ENCODE data around the gene PROM1. TPM values are rescaled to one million over a fixed set of nuclear protein-coding genes. Genes with fewer than 3 reads are reported as not detected.

The PROM1 gene
- total RNA-seq, 1 experiment from 2014 or later: 17.7 TPM

DNA sequence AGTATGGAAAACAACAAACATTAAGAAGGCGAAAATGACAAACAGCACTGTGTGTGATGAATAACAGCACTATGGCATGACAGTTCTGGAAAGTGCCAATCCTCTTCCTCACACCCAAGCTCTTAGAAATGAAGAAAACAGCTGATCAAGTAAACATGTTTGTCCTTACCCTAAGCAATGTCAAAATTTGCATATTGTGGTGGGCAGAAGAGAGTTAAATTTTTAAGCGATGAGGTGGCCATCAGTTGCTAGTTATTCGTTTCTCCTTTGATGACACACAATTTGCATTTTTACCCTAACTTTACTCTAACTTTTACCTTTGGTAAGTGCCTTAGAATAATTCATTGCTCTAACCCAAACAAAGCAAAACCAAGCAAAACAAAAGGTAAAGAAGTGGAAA lies 8.8 kb downstream of the PROM1 start:
- TF ChIP-seq SP1 (IDR thresholded peaks at IDR 0.05; ENCODE audit: low read depth) (no peak), EZH2phosphoT487 (IDR thresholded peaks at IDR 0.05; ENCODE audit: borderline replicate concordance) (no peak), ZFX (IDR thresholded peaks at IDR 0.05) (no peak), JUND (IDR thresholded peaks at IDR 0.05) (no peak), CBX3 (IDR thresholded peaks at IDR 0.05; ENCODE audit: low read depth) (no peak), EZH2 (IDR thresholded peaks at IDR 0.05) (no peak), POLR2A (IDR thresholded peaks at IDR 0.05; ENCODE audit: borderline replicate concordance, extremely low read depth, insufficient read depth, insufficient read length) (no peak)
- TF ChIP-seq, protein P1, sequence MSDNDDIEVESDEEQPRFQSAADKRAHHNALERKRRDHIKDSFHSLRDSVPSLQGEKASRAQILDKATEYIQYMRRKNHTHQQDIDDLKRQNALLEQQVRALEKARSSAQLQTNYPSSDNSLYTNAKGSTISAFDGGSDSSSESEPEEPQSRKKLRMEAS (IDR thresholded peaks at IDR 0.05): no peak
- TF ChIP-seq, protein P2, sequence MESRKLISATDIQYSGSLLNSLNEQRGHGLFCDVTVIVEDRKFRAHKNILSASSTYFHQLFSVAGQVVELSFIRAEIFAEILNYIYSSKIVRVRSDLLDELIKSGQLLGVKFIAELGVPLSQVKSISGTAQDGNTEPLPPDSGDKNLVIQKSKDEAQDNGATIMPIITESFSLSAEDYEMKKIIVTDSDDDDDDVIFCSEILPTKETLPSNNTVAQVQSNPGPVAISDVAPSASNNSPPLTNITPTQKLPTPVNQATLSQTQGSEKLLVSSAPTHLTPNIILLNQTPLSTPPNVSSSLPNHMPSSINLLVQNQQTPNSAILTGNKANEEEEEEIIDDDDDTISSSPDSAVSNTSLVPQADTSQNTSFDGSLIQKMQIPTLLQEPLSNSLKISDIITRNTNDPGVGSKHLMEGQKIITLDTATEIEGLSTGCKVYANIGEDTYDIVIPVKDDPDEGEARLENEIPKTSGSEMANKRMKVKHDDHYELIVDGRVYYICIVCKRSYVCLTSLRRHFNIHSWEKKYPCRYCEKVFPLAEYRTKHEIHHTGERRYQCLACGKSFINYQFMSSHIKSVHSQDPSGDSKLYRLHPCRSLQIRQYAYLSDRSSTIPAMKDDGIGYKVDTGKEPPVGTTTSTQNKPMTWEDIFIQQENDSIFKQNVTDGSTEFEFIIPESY (IDR thresholded peaks at IDR 0.05; ENCODE audit: extremely low read depth, insufficient replicate concordance, low read length): no peak
- Histone ChIP-seq H3K4me2 (ENCODE audit: low read length) (no peak overlapping the region), H3K9me2 (ENCODE audit: insufficient read depth) (no peaks in the 10 kb centered on the region), H3K4me1 (ENCODE audit: control insufficient read depth in 1 of 2, insufficient read depth in 2 of 2, low read length in 2 of 2) (no peaks in the 10 kb centered on the region), H3K4me3 (replicated peaks in 1 of 2; ENCODE audit: low read depth in 1 of 2, low read length in 2 of 2) (no peak overlapping the region), H4K20me1 (ENCODE audit: insufficient read depth) (no peaks in the 10 kb centered on the region), H3K9me3 (ENCODE audit: control insufficient read depth in 1 of 2, insufficient read depth in 1 of 2, low read depth in 1 of 2, low read length in 2 of 2) (no peaks in the 10 kb centered on the region), H3K36me3 (ENCODE audit: control insufficient read depth in 1 of 2, insufficient read depth in 2 of 2, low read length in 2 of 2) (no peaks in the 10 kb centered on the region), H2AFZ (ENCODE audit: low read depth, low read length, poor library complexity, severe bottlenecking) (no peak overlapping the region), H3K79me2 (ENCODE audit: insufficient read depth, low read length) (no peaks in the 10 kb centered on the region), H3K27ac (ENCODE audit: low read depth, low read length) (no peak overlapping the region), H3K27me3 (ENCODE audit: insufficient read depth, low read length) (no peaks in the 10 kb centered on the region), H3K9ac (ENCODE audit: low read length) (no peak overlapping the region)
- DNase-seq (ENCODE audit: low read depth, low spot score) (no peak), ATAC-seq (no peak)
- RAD21 ChIA-PET (ENCODE audit: low non-redundant PET in 1 of 2, low total read pairs in 2 of 2, uncharacterized antibody in 2 of 2, unreplicated experiment in 2 of 2): no interaction called here
- no TSS peak for BruUV-seq (replicated peaks)
- intact Hi-C loops (cut with micrococcal nuclease): no loop called here
- POLR2A ChIA-PET: no interaction called here
- CTCF ChIA-PET: no interaction called here

DNA sequence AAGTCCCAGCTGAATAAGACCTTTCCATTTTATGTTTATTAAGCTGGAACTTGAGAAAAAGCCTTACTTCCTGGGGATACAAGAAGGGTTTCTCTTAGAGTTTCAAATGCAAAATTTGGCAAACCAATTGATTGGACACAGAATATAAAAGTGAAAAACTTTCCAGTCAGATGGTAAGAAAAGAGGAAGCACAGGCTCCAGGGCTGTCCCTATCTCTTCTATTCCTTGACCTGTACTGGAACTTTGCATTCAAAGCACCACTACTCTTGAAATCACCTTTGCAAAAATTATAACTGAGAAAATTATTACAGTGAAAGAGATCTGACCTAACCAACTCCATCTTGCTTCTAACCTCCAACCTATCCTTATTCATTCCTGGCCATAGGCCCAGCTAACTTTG lies 11.7 kb downstream of the PROM1 start:
- ChIA-PET POLR2A (no interaction called here), CTCF (no interaction called here), RAD21 (ENCODE audit: low non-redundant PET in 1 of 2, low total read pairs in 2 of 2, uncharacterized antibody in 2 of 2, unreplicated experiment in 2 of 2) (no interaction called here)
- Histone ChIP-seq H3K4me1 (ENCODE audit: control insufficient read depth in 1 of 2, insufficient read depth in 2 of 2, low read length in 2 of 2) (peaks cover 0 to 11% of the 10 kb centered on the region in 2 experiments; a peak in 2 of 4 replicates), H2AFZ (ENCODE audit: low read depth, low read length, poor library complexity, severe bottlenecking) (no peak overlapping the region), H3K9ac (ENCODE audit: low read length) (no peak overlapping the region), H3K79me2 (ENCODE audit: insufficient read depth, low read length) (no peaks in the 10 kb centered on the region), H3K4me2 (ENCODE audit: low read length) (no peak overlapping the region), H3K9me2 (ENCODE audit: insufficient read depth) (no peaks in the 10 kb centered on the region), H3K27me3 (ENCODE audit: insufficient read depth, low read length) (no peaks in the 10 kb centered on the region), H3K4me3 (replicated peaks in 1 of 2; ENCODE audit: low read depth in 1 of 2, low read length in 2 of 2) (no peak overlapping the region), H3K9me3 (ENCODE audit: control insufficient read depth in 1 of 2, insufficient read depth in 1 of 2, low read depth in 1 of 2, low read length in 2 of 2) (no peaks in the 10 kb centered on the region), H3K36me3 (ENCODE audit: control insufficient read depth in 1 of 2, insufficient read depth in 2 of 2, low read length in 2 of 2) (no peaks in the 10 kb centered on the region), H4K20me1 (ENCODE audit: insufficient read depth) (no peaks in the 10 kb centered on the region), H3K27ac (ENCODE audit: low read depth, low read length) (no peak overlapping the region)
- intact Hi-C loops (cut with micrococcal nuclease): no loop called here
- TF ChIP-seq EZH2phosphoT487 (IDR thresholded peaks at IDR 0.05; ENCODE audit: borderline replicate concordance) (no peak), RAD21 (IDR thresholded peaks at IDR 0.05; ENCODE audit: low read depth) (no peak), SP1 (IDR thresholded peaks at IDR 0.05; ENCODE audit: low read depth) (no peak), YY1 (IDR thresholded peaks at IDR 0.05; ENCODE audit: extremely low read depth, insufficient replicate concordance, low read depth, low read length) (no peak), TCF7L2 (IDR thresholded peaks at IDR 0.05; ENCODE audit: borderline replicate concordance, extremely low read depth, insufficient read depth, insufficient read length) (no peak), SRF (IDR thresholded peaks at IDR 0.05; ENCODE audit: low read depth) (no peak), ZFX (IDR thresholded peaks at IDR 0.05) (no peak), CBX3 (IDR thresholded peaks at IDR 0.05; ENCODE audit: low read depth) (no peak), POLR2AphosphoS5 (IDR thresholded peaks at IDR 0.05; ENCODE audit: low read depth, low read length) (no peak), POLR2A (IDR thresholded peaks at IDR 0.05; ENCODE audit: borderline replicate concordance, extremely low read depth, insufficient read depth, insufficient read length) (no peak), ZNF274 (IDR thresholded peaks at IDR 0.05; ENCODE audit: low read depth, low read length) (no peak), FOSL1 (IDR thresholded peaks at IDR 0.05; ENCODE audit: low read depth) (no peak)
- TF ChIP-seq, protein P3, sequence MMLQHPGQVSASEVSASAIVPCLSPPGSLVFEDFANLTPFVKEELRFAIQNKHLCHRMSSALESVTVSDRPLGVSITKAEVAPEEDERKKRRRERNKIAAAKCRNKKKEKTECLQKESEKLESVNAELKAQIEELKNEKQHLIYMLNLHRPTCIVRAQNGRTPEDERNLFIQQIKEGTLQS (IDR thresholded peaks at IDR 0.05): no peak
- DNase-seq (ENCODE audit: low read depth, low spot score) (no peak), ATAC-seq (no peak)
- no TSS peak for BruUV-seq (replicated peaks)

Measured in HCT116 (cell line).